Measurements from ENCODE around the gene BSG. TPM values are rescaled to one million over a fixed set of nuclear protein-coding genes. Genes with fewer than 3 reads are reported as not detected.
"Not testable (repeated sequence)": the region's sequence is repeated elsewhere in the genome, so short reads cannot be mapped to it uniquely, and the experiment has no call there.

The BSG gene
- total RNA-seq, 4 donors from 2014 or later: 305 to 380 (median 364) TPM

- no peaks in the 10 kb centered on the region for H3K36me3 ChIP-seq
- peaks cover 2 to 8% (median 3%) of the 10 kb centered on the region in 3 donors for H3K27me3 ChIP-seq
- in situ Hi-C loops (cut with MboI; ENCODE audit: low sequenced_read_pairs in 4 of 4): no loop called here
- H3K27ac ChIP-seq: no peak overlapping the region
- no peak for TF ChIP-seq POLR2A (IDR thresholded peaks at IDR 0.05)
- TF ChIP-seq CTCF (IDR thresholded peaks at IDR 0.05 in 4 of 5, conservative IDR thresholded peaks at IDR 0.05 in 1 of 5): no peak
- DNase-seq: no peak
- no peaks in the 10 kb centered on the region for H3K9me3 ChIP-seq
- H3K4me3 ChIP-seq: no peak overlapping the region
- ATAC-seq: no peak
- intact Hi-C loops (cut with DNase I; ENCODE audit: low total_unique reads): no loop called here
- no peaks in the 10 kb centered on the region for H3K4me1 ChIP-seq
Observed at GRCh38 chr19:604355-604754, 32.0 kb downstream of the BSG start.

GRCh38 chr19:605061-605971 is 32.9 kb downstream of the BSG start:
- in situ Hi-C loops (cut with MboI; ENCODE audit: low sequenced_read_pairs in 4 of 4); H3K4me1 ChIP-seq; ATAC-seq; intact Hi-C loops (cut with DNase I; ENCODE audit: low total_unique reads); H3K4me3 ChIP-seq; H3K36me3 ChIP-seq; H3K27me3 ChIP-seq; H3K9me3 ChIP-seq; H3K27ac ChIP-seq; DNase-seq: not testable (repeated sequence)

- DNase-seq (no peak), ATAC-seq (no peak)
- Histone ChIP-seq H3K4me1 (no peaks in the 10 kb centered on the region), H3K27ac (no peak overlapping the region), H3K27me3 (peaks cover 3 to 12% (median 8%) of the 10 kb centered on the region in 3 donors), H3K9me3 (no peaks in the 10 kb centered on the region), H3K4me3 (no peak overlapping the region), H3K36me3 (no peaks in the 10 kb centered on the region)
- in situ Hi-C loops (cut with MboI; ENCODE audit: low sequenced_read_pairs in 4 of 4): no loop called here
- no peak for TF ChIP-seq CTCF (IDR thresholded peaks at IDR 0.05 in 4 of 5, conservative IDR thresholded peaks at IDR 0.05 in 1 of 5)
- TF ChIP-seq POLR2A (IDR thresholded peaks at IDR 0.05): no peak
- intact Hi-C loops (cut with DNase I; ENCODE audit: low total_unique reads): no loop called here
Observed at GRCh38 chr19:607301-608154, 35.1 kb downstream of the BSG start.

GRCh38 chr19:608155-609003 is 36.0 kb downstream of the BSG start:
- in situ Hi-C loops (cut with MboI; ENCODE audit: low sequenced_read_pairs in 4 of 4): no loop called here
- ATAC-seq: no peak
- intact Hi-C loops (cut with DNase I; ENCODE audit: low total_unique reads): no loop called here
- peaks cover 3 to 12% (median 8%) of the 10 kb centered on the region in 3 donors for H3K27me3 ChIP-seq
- DNase-seq: no peak
- no peaks in the 10 kb centered on the region for H3K36me3 ChIP-seq
- no peak overlapping the region for H3K4me3 ChIP-seq
- TF ChIP-seq POLR2A (IDR thresholded peaks at IDR 0.05) (no peak), CTCF (IDR thresholded peaks at IDR 0.05 in 4 of 5, conservative IDR thresholded peaks at IDR 0.05 in 1 of 5) (no peak)
- no peak overlapping the region for H3K27ac ChIP-seq
- no peaks in the 10 kb centered on the region for H3K9me3 ChIP-seq
- no peaks in the 10 kb centered on the region for H3K4me1 ChIP-seq
